ENCODE results near the gene TIAM2. TPM values are rescaled to one million over a fixed set of nuclear protein-coding genes. Genes with fewer than 3 reads are reported as not detected.

The TIAM2 gene
- total RNA-seq, 4 donors from 2014 or later = 4.2 to 12.7 (median 7.5) TPM

DNA sequence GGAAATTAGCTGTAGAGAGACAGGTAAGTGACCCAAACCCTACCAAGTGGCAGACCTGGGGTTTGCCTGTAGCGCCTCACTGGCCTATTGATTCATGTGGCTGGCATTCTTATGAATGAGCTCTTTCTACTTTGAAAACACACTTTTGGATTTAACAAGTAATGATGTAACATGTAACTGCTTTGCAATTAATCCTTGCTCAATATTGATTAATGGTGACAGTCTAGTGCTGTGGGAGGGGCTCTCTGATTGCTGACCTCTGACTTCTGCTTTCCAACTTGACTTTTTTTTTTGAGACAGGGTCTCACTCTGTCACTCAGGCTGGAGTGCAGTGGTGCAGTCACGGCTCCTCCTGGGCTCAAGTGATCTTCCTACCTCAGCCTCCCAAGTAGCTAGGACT is 82.7 kb downstream of the TIAM2 start:
- intact Hi-C loops (cut with DNase I; ENCODE audit: low total_unique reads) = no loop called here
- Histone ChIP-seq H3K4me1 (peaks cover 0 to 6% (median 1%) of the 10 kb centered on the region in 4 donors), H3K27ac (peak overlapping the region in 3 of 4 donors; percentile 24 to 53 (median 44)), H3K27me3 (no peaks in the 10 kb centered on the region), H3K36me3 (no peaks in the 10 kb centered on the region), H3K4me3 (no peak overlapping the region), H3K9me3 (no peaks in the 10 kb centered on the region)
- in situ Hi-C loops (cut with MboI; ENCODE audit: low pct_ligation_motif_present in 1 of 4, low pct_unique_long_range_greater_than_20kb in 1 of 4, low sequenced_read_pairs in 3 of 4) = no loop called here
- no peak for DNase-seq
- TF ChIP-seq, protein P1, sequence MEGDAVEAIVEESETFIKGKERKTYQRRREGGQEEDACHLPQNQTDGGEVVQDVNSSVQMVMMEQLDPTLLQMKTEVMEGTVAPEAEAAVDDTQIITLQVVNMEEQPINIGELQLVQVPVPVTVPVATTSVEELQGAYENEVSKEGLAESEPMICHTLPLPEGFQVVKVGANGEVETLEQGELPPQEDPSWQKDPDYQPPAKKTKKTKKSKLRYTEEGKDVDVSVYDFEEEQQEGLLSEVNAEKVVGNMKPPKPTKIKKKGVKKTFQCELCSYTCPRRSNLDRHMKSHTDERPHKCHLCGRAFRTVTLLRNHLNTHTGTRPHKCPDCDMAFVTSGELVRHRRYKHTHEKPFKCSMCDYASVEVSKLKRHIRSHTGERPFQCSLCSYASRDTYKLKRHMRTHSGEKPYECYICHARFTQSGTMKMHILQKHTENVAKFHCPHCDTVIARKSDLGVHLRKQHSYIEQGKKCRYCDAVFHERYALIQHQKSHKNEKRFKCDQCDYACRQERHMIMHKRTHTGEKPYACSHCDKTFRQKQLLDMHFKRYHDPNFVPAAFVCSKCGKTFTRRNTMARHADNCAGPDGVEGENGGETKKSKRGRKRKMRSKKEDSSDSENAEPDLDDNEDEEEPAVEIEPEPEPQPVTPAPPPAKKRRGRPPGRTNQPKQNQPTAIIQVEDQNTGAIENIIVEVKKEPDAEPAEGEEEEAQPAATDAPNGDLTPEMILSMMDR (IDR thresholded peaks at IDR 0.05) = no peak
- no peak for TF ChIP-seq POLR2AphosphoS5 (IDR thresholded peaks at IDR 0.05)
- TF ChIP-seq EP300 (IDR thresholded peaks at IDR 0.05; ENCODE audit: low read depth) = no peak
- no peak for TF ChIP-seq POLR2A (IDR thresholded peaks at IDR 0.05)
- 84 to 86% methylated on average over 1 to 2 of the region's 2 CpGs for WGBS, 2 donors (ENCODE audit: low coverage in 1 of 2)

- H3K27me3 ChIP-seq = no peaks in the 10 kb centered on the region
- no peaks in the 10 kb centered on the region for H3K36me3 ChIP-seq
- intact Hi-C loops (cut with DNase I; ENCODE audit: low total_unique reads) (no loop called here), in situ Hi-C loops (cut with MboI; ENCODE audit: low pct_ligation_motif_present in 1 of 4, low pct_unique_long_range_greater_than_20kb in 1 of 4, low sequenced_read_pairs in 3 of 4) (no loop called here)
- TF ChIP-seq, protein P1 (IDR thresholded peaks at IDR 0.05) = no peak
- TF ChIP-seq POLR2AphosphoS5 (IDR thresholded peaks at IDR 0.05) = no peak
- no peak for TF ChIP-seq POLR2A (IDR thresholded peaks at IDR 0.05)
- no peak for TF ChIP-seq EP300 (IDR thresholded peaks at IDR 0.05; ENCODE audit: low read depth)
- no peaks in the 10 kb centered on the region for H3K9me3 ChIP-seq
- peak overlapping the region in 2 of 4 donors; percentile 24 to 53 for H3K27ac ChIP-seq
- H3K4me1 ChIP-seq = peaks cover 0 to 6% (median 1%) of the 10 kb centered on the region in 4 donors
- WGBS, 2 donors (ENCODE audit: low coverage in 1 of 2) = 66 to 89% methylated on average over 5 to 8 of the region's 8 CpGs
- H3K4me3 ChIP-seq = no peak overlapping the region
- no peak for DNase-seq
Observed at GRCh38 chr6:155078331-155078745, 83.2 kb downstream of the TIAM2 start.

DNA sequence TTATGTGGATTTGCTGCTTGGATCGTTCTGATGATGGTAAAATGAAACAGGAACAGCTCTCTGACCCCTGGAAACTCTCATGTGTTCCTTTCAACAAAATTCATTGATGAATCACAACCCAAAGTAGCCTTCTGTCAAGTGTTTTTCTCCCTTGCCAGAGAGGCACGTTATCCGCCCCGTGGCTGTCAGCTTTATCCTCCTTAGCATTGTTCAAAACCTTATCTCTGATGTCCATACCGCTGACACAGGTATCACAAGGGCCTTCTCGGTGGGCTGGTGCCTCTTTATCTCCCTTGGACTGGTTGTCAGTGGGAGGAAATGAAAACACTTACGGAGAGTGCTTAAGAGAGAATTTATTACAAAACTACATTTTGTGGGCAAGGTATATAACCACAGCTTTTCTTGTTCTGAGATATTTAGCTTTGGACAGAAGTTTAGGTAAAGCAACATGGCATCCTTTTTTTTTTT is 84.9 kb downstream of the TIAM2 start:
- WGBS, 2 donors (ENCODE audit: low coverage in 1 of 2) = 55 to 58% methylated on average over 4 to 7 of the region's 7 CpGs
- H3K27me3 ChIP-seq = no peaks in the 10 kb centered on the region
- no peak overlapping the region for H3K27ac ChIP-seq
- no peaks in the 10 kb centered on the region for H3K9me3 ChIP-seq
- peaks cover 0 to 6% (median 1%) of the 10 kb centered on the region in 4 donors for H3K4me1 ChIP-seq
- intact Hi-C loops (cut with DNase I; ENCODE audit: low total_unique reads) = no loop called here
- H3K4me3 ChIP-seq = no peak overlapping the region
- in situ Hi-C loops (cut with MboI; ENCODE audit: low pct_ligation_motif_present in 1 of 4, low pct_unique_long_range_greater_than_20kb in 1 of 4, low sequenced_read_pairs in 3 of 4) = no loop called here
- no peaks in the 10 kb centered on the region for H3K36me3 ChIP-seq
- TF ChIP-seq POLR2A (IDR thresholded peaks at IDR 0.05) = no peak
- TF ChIP-seq, protein P1 (IDR thresholded peaks at IDR 0.05) = no peak
- no peak for TF ChIP-seq EP300 (IDR thresholded peaks at IDR 0.05; ENCODE audit: low read depth)
- TF ChIP-seq POLR2AphosphoS5 (IDR thresholded peaks at IDR 0.05) = no peak
- no peak for DNase-seq

GRCh38 chr6:155080881-155081845 is 86.0 kb downstream of the TIAM2 start:
- H3K36me3 ChIP-seq = no peaks in the 10 kb centered on the region
- no peak for DNase-seq
- no peaks in the 10 kb centered on the region for H3K27me3 ChIP-seq
- no peak overlapping the region for H3K27ac ChIP-seq
- no peak overlapping the region for H3K4me3 ChIP-seq
- TF ChIP-seq, protein P1 (IDR thresholded peaks at IDR 0.05) = no peak
- TF ChIP-seq EP300 (IDR thresholded peaks at IDR 0.05; ENCODE audit: low read depth) (no peak), POLR2AphosphoS5 (IDR thresholded peaks at IDR 0.05) (no peak), POLR2A (IDR thresholded peaks at IDR 0.05) (no peak)
- intact Hi-C loops (cut with DNase I; ENCODE audit: low total_unique reads) = no loop called here
- H3K9me3 ChIP-seq = no peaks in the 10 kb centered on the region
- WGBS, 2 donors (ENCODE audit: low coverage in 1 of 2) = 66 to 81% methylated on average over 6 to 9 of the region's 9 CpGs
- in situ Hi-C loops (cut with MboI; ENCODE audit: low pct_ligation_motif_present in 1 of 4, low pct_unique_long_range_greater_than_20kb in 1 of 4, low sequenced_read_pairs in 3 of 4) = no loop called here
- peaks cover 0 to 6% (median 1%) of the 10 kb centered on the region in 4 donors for H3K4me1 ChIP-seq

All from transverse colon (tissue), 4 donors.